ENCODE data around the gene FAM13A. TPM values are rescaled to one million over a fixed set of nuclear protein-coding genes. Genes with fewer than 3 reads are reported as not detected.
"Not testable (repeated sequence)": the region's sequence is repeated elsewhere in the genome, so short reads cannot be mapped to it uniquely, and the experiment has no call there.

FAM13A gene
- total and polyA plus RNA-seq, 3 donors from 2014 or later: 30.7 to 123 (median 109) TPM

DNA sequence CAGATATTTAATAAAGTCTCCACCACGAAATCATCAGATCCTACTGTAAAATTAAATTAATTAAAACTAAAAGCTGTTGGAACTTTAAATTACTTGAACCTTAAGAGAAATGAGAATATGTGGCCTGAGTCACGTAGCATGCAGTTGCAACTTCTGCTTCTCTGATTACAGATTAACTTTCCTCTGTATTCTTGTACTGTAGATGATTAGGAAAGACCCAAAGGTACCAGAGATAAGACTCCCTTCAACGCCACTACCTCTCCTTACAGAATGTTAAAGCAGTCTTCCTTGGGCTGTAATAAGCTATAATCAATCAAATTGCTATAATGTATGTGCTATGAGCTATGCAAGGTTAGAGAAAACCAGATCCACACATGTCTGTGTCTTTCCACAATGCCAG lies 47.9 kb downstream of the FAM13A start:
- no peak for DNase-seq
- no peaks in the 10 kb centered on the region for H3K36me3 ChIP-seq (ENCODE audit: low read depth, missing control alignments)
- intact Hi-C loops (cut with DNase I; ENCODE audit: low total_unique reads): no loop called here
- no peak overlapping the region for H3K4me3 ChIP-seq
- no peaks in the 10 kb centered on the region for H3K27me3 ChIP-seq
- no peak for TF ChIP-seq POLR2A (IDR thresholded peaks at IDR 0.05)
- TF ChIP-seq, protein P1, sequence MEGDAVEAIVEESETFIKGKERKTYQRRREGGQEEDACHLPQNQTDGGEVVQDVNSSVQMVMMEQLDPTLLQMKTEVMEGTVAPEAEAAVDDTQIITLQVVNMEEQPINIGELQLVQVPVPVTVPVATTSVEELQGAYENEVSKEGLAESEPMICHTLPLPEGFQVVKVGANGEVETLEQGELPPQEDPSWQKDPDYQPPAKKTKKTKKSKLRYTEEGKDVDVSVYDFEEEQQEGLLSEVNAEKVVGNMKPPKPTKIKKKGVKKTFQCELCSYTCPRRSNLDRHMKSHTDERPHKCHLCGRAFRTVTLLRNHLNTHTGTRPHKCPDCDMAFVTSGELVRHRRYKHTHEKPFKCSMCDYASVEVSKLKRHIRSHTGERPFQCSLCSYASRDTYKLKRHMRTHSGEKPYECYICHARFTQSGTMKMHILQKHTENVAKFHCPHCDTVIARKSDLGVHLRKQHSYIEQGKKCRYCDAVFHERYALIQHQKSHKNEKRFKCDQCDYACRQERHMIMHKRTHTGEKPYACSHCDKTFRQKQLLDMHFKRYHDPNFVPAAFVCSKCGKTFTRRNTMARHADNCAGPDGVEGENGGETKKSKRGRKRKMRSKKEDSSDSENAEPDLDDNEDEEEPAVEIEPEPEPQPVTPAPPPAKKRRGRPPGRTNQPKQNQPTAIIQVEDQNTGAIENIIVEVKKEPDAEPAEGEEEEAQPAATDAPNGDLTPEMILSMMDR (IDR thresholded peaks at IDR 0.05): no peak
- 75 to 79% methylated on average over 3 of the region's 3 CpGs for WGBS, 2 donors
- H3K9me3 ChIP-seq: no peaks in the 10 kb centered on the region
- H3K27ac ChIP-seq: no peak overlapping the region
- no peaks in the 10 kb centered on the region for H3K4me1 ChIP-seq

DNA sequence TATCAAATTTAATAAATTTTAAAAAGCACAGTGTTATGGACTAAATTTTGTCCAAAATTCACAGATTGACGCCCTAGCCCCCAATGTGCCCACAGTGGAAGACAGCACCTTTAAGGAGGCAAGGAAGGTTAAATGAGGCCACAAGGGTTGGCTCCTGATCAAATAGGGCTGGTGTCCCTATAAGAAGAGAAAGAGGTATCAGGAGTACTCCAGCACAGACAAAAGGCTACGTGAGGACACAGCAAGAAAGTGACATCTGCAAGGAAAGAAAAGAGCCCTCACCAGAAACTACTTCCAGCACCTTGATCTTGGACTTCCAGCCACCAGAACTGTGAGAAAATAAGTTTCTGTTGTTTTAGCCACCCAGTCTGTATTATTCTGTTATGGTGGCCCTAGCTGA lies 48.8 kb downstream of the FAM13A start:
- no peak for DNase-seq
- H3K27ac ChIP-seq: no peak overlapping the region
- no peaks in the 10 kb centered on the region for H3K9me3 ChIP-seq
- intact Hi-C loops (cut with DNase I; ENCODE audit: low total_unique reads): no loop called here
- 92% methylated on average over 2 of the region's 2 CpGs for WGBS, 2 donors
- no peaks in the 10 kb centered on the region for H3K27me3 ChIP-seq
- H3K4me1 ChIP-seq: no peaks in the 10 kb centered on the region
- TF ChIP-seq POLR2A (IDR thresholded peaks at IDR 0.05): no peak
- TF ChIP-seq, protein P1 (IDR thresholded peaks at IDR 0.05): no peak
- H3K4me3 ChIP-seq: no peak overlapping the region
- no peaks in the 10 kb centered on the region for H3K36me3 ChIP-seq (ENCODE audit: low read depth, missing control alignments)

DNA sequence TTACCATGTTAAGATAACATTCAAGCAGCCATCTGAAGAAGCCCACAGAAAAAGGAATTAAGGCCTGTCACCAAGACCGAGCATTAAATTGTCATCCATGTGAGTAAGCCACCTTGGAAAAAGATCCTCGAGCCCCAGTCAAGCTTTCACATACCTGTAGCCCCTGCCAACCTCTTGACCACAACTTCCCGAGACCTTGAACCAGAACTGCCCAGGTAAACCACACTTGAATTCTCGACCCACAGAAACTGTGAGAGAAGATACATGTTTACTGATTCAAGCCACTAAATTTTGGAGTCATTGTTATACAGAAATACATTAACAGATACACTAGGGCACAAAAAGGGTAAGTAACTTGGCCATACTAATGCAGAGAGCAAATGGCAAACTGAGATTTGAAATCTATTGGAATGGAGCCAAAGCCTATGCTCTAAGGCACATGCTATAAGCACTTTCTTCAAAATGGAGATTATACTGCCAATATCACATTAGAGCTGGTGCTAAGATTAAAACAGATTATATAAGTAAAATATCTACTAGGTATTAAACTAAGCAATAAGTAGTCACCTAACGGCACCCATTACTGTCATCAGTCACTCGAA lies 49.5 kb downstream of the FAM13A start:
- Histone ChIP-seq H3K27me3 (no peaks in the 10 kb centered on the region), H3K36me3 (ENCODE audit: low read depth, missing control alignments) (no peaks in the 10 kb centered on the region), H3K4me3 (no peak overlapping the region), H3K9me3 (no peaks in the 10 kb centered on the region), H3K27ac (no peak overlapping the region), H3K4me1 (no peaks in the 10 kb centered on the region)
- 89 to 95% methylated on average over 6 of the region's 6 CpGs for WGBS, 2 donors
- intact Hi-C loops (cut with DNase I; ENCODE audit: low total_unique reads): no loop called here
- no peak for TF ChIP-seq POLR2A (IDR thresholded peaks at IDR 0.05)
- TF ChIP-seq, protein P1 (IDR thresholded peaks at IDR 0.05): no peak
- no peak for DNase-seq

DNA sequence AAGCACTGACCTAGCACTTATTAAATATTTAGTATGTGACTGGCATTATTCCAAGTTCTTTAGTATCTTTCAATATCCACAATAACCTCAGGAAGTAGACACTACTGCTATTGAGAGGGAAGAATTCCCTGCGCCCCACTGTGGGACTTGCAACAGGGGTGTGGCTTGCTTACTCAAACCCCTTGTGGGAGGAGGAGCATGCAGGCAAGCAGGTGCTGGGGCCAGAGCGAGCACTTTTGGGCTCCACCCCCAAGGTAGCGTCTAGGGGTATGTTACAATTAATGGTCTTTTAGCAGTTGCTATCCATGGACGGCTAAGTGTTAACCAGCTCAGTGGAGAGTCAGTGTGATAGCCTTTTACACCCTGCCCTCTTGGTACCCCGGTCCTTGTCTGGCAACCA lies 50.7 kb downstream of the FAM13A start:
- no peak for TF ChIP-seq POLR2A (IDR thresholded peaks at IDR 0.05)
- TF ChIP-seq, protein P1 (IDR thresholded peaks at IDR 0.05): no peak
- Histone ChIP-seq H3K27me3 (no peaks in the 10 kb centered on the region), H3K4me3 (no peak overlapping the region), H3K9me3 (no peaks in the 10 kb centered on the region), H3K36me3 (ENCODE audit: low read depth, missing control alignments) (no peaks in the 10 kb centered on the region), H3K4me1 (no peaks in the 10 kb centered on the region), H3K27ac (no peak overlapping the region)
- DNase-seq: no peak
- WGBS, 2 donors: 95 to 96% methylated on average over 5 of the region's 5 CpGs
- intact Hi-C loops (cut with DNase I; ENCODE audit: low total_unique reads): no loop called here

GRCh38 chr4:89005066-89005465 lies 51.9 kb downstream of the FAM13A start:
- H3K27me3 ChIP-seq; H3K4me1 ChIP-seq; DNase-seq; H3K36me3 ChIP-seq (ENCODE audit: low read depth, missing control alignments); H3K4me3 ChIP-seq; H3K27ac ChIP-seq; intact Hi-C loops (cut with DNase I; ENCODE audit: low total_unique reads); H3K9me3 ChIP-seq: not testable (repeated sequence)
- 95 to 100% methylated on average over 1 of the region's 1 CpG for WGBS, 2 donors
